IMR-90 (cell line): Measurements from ENCODE around the gene CTNNBIP1.

Experiments
- BHLHE40 ChIP-seq: fragments of 150-350 bp; IDR thresholded peaks from 2 replicates; pipeline ENCODE4 v1.6.1; 2016; ENCODE audit warnings: mild to moderate bottlenecking, low read depth, low read length
- CEBPB ChIP-seq: IDR thresholded peaks from 2 replicates; pipeline ENCODE4 v1.6.1; 2012; ENCODE audit warnings: low read depth, low read length, improper control_type of control experiment
- CTCF ChIP-seq: conservative IDR thresholded peaks from 2 replicates; pipeline ENCODE4 v1.5.1; 2012; ENCODE audit warnings: mild to moderate bottlenecking, low read depth, low read length, improper control_type of control experiment
- FOS ChIP-seq: fragments of 150-350 bp; IDR thresholded peaks from 2 replicates; pipeline ENCODE4 v1.6.1; 2016; ENCODE audit warnings: low read depth, low read length
- MAFK ChIP-seq: IDR thresholded peaks from 2 replicates; pipeline ENCODE4 v1.6.1; 2012; ENCODE audit warnings: low read depth, low read length, improper control_type of control experiment
- MAZ ChIP-seq: IDR thresholded peaks from 2 replicates; pipeline ENCODE4 v1.6.1; 2012; ENCODE audit warnings: low read depth, mild to moderate bottlenecking, low read length, improper control_type of control experiment, moderate library complexity, borderline replicate concordance
- POLR2A ChIP-seq: IDR thresholded peaks from 2 replicates; pipeline ENCODE4 v1.6.1; 2012; ENCODE audit warnings: mild to moderate bottlenecking, low read depth, low read length
- RAD21 ChIP-seq: IDR thresholded peaks from 2 replicates; pipeline ENCODE4 v1.6.1; 2012; ENCODE audit warnings: low read length, improper control_type of control experiment
- RCOR1 ChIP-seq: IDR thresholded peaks from 2 replicates; pipeline ENCODE4 v1.6.1; 2012; ENCODE audit warnings: mild to moderate bottlenecking, low read length, improper control_type of control experiment; ENCODE audit not compliant: insufficient replicate concordance
- RFX5 ChIP-seq: IDR thresholded peaks from 2 replicates; pipeline ENCODE4 v1.8.0; 2012; ENCODE audit warnings: low read depth, mild to moderate bottlenecking, low read length, moderate library complexity
- SMC3 ChIP-seq: fragments of 150-350 bp; IDR thresholded peaks from 2 replicates; pipeline ENCODE4 v1.6.1; 2016; ENCODE audit warnings: low read depth, mild to moderate bottlenecking, antibody characterized with exemption, low read length, moderate library complexity
- TF ChIP-seq, protein P1 (sequence below): fragments of 150-350 bp; IDR thresholded peaks from 2 replicates; pipeline ENCODE4 v1.6.1; 2016; ENCODE audit warnings: low read depth, mild to moderate bottlenecking, low read length, moderate library complexity, borderline replicate concordance
- TF ChIP-seq, protein P2 (sequence below): fragments of 150-350 bp; IDR thresholded peaks from 2 replicates; pipeline ENCODE4 v1.6.1; 2017; ENCODE audit warnings: mild to moderate bottlenecking, antibody characterized with exemption, low read length, low read depth

GRCh38 chr1:9882945-9883303 is 27.1 kb downstream of the CTNNBIP1 start:
- TF ChIP-seq CTCF (no peak), MAFK (no peak), RFX5 (no peak), SMC3 (no peak), RAD21 (no peak), POLR2A (no peak), MAZ (no peak), BHLHE40 (no peak), CEBPB (no peak), FOS (no peak), RCOR1 (no peak)
- TF ChIP-seq, protein P1, sequence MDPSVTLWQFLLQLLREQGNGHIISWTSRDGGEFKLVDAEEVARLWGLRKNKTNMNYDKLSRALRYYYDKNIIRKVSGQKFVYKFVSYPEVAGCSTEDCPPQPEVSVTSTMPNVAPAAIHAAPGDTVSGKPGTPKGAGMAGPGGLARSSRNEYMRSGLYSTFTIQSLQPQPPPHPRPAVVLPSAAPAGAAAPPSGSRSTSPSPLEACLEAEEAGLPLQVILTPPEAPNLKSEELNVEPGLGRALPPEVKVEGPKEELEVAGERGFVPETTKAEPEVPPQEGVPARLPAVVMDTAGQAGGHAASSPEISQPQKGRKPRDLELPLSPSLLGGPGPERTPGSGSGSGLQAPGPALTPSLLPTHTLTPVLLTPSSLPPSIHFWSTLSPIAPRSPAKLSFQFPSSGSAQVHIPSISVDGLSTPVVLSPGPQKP, result no peak
- TF ChIP-seq, protein P2, sequence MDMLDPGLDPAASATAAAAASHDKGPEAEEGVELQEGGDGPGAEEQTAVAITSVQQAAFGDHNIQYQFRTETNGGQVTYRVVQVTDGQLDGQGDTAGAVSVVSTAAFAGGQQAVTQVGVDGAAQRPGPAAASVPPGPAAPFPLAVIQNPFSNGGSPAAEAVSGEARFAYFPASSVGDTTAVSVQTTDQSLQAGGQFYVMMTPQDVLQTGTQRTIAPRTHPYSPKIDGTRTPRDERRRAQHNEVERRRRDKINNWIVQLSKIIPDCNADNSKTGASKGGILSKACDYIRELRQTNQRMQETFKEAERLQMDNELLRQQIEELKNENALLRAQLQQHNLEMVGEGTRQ, result no peak
